ENCODE results near the gene RASSF7.

DNA sequence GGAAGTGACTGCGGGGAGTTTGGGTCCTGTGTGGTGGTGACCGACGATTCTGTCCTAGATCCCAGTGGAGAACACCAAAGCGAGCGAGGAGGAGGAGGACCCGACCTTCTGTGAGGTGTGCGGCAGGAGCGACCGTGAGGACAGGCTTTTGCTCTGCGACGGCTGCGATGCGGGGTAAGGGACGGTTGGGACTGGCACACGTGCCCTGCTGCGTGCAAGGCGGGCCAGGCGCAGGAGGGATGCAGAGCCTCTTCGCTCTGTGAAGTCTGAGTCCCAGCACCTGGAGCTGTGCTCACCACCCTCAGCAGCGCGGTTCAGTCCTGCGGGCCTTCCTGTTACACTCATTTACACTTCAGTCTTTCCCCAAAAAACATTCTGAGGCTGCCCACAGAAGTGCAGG is 31.7 kb downstream of the RASSF7 start:
- TF ChIP-seq, protein P1, sequence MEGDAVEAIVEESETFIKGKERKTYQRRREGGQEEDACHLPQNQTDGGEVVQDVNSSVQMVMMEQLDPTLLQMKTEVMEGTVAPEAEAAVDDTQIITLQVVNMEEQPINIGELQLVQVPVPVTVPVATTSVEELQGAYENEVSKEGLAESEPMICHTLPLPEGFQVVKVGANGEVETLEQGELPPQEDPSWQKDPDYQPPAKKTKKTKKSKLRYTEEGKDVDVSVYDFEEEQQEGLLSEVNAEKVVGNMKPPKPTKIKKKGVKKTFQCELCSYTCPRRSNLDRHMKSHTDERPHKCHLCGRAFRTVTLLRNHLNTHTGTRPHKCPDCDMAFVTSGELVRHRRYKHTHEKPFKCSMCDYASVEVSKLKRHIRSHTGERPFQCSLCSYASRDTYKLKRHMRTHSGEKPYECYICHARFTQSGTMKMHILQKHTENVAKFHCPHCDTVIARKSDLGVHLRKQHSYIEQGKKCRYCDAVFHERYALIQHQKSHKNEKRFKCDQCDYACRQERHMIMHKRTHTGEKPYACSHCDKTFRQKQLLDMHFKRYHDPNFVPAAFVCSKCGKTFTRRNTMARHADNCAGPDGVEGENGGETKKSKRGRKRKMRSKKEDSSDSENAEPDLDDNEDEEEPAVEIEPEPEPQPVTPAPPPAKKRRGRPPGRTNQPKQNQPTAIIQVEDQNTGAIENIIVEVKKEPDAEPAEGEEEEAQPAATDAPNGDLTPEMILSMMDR (IDR thresholded peaks at IDR 0.05; ENCODE audit: insufficient read depth, low read depth, low read length), result no peak
- TF ChIP-seq EZH2 (IDR thresholded peaks at IDR 0.05; ENCODE audit: insufficient read depth, low read length), result no peak
